Measurements from ENCODE around the gene COX6B2.

GRCh38 chr19:55402509-55402908 lies 48.0 kb upstream of the COX6B2 start:
- TF ChIP-seq CTCF (conservative IDR thresholded peaks at IDR 0.05 in 1 of 2, IDR thresholded peaks at IDR 0.05 in 1 of 2; ENCODE audit: low read depth in 1 of 2, low read length in 2 of 2) (no peak), EZH2 (IDR thresholded peaks at IDR 0.05; ENCODE audit: low read length, missing control alignments) (no peak)
